Large intestine (tissue), 3 donors: ENCODE results near the gene CHAF1A. TPM values are rescaled to one million over a fixed set of nuclear protein-coding genes. Genes with fewer than 3 reads are reported as not detected.

Experiments used
- DNase-seq, 2 donors: peaks; one replicate each; pipeline versions ENCODE4 v3.0.0 to v3.0.0-alpha.2; 2013
- H3K27ac ChIP-seq: one replicate; pipeline ENCODE4 v1.5.1; 2013; ENCODE audit warnings: low read length
- H3K27me3 ChIP-seq: 2 replicates; pipeline ENCODE4 v1.6.1; 2013; ENCODE audit warnings: low read length; ENCODE audit not compliant: control insufficient read depth, insufficient read depth
- H3K36me3 ChIP-seq: 2 replicates; pipeline ENCODE4 v1.6.1; 2013; ENCODE audit warnings: low read length; ENCODE audit not compliant: control insufficient read depth, insufficient read depth
- H3K4me1 ChIP-seq: one replicate; pipeline ENCODE4 v1.6.1; 2013; ENCODE audit warnings: low read length; ENCODE audit not compliant: control insufficient read depth, insufficient read depth
- H3K4me3 ChIP-seq: one replicate; pipeline ENCODE4 v1.5.1; 2013; ENCODE audit warnings: low read length
- H3K9me3 ChIP-seq: one replicate; pipeline ENCODE4 v1.6.1; 2013; ENCODE audit warnings: mild to moderate bottlenecking, low read depth, low read length, moderate library complexity; ENCODE audit not compliant: control insufficient read depth
- WGBS: methylation state at CpG from one replicate; pipeline ENCODE4 v1.1.5; 2013; ENCODE audit warnings: low lambda C conversion rate; ENCODE audit not compliant: insufficient coverage; 5-methylcytosine and 5-hydroxymethylcytosine counted together
- polyA plus RNA-seq: library from polyadenylated mRNA; unstranded; fragments of 120-200 nt; gene quantifications from one replicate; pipeline ENCODE4 v1.2.1, GENCODE V29; 2013

Gene CHAF1A
- polyA plus RNA-seq, 1 donor, result 12.4 TPM

- no peak overlapping the region for H3K27ac ChIP-seq
- no CpG with 5 or more reads among the region's 3 CpGs for WGBS
- no peaks in the 10 kb centered on the region for H3K36me3 ChIP-seq
- H3K4me1 ChIP-seq, result peaks cover under 1% of the 10 kb centered on the region
- DNase-seq, result no peak
- H3K27me3 ChIP-seq, result no peaks in the 10 kb centered on the region
- no peak overlapping the region for H3K4me3 ChIP-seq
- no peaks in the 10 kb centered on the region for H3K9me3 ChIP-seq
Observed at GRCh38 chr19:4467835-4468234, 65.4 kb downstream of the CHAF1A start.

GRCh38 chr19:4471403-4472173 lies 69.1 kb downstream of the CHAF1A start:
- H3K36me3 ChIP-seq, result peaks cover 12% of the 10 kb centered on the region
- peak overlapping the region; percentile 92 for H3K27ac ChIP-seq
- 0% methylated on average over 5 of the region's 33 CpGs for WGBS
- H3K4me1 ChIP-seq, result peaks cover 11% of the 10 kb centered on the region
- H3K27me3 ChIP-seq, result no peaks in the 10 kb centered on the region
- peak overlapping the region; percentile 70 for H3K4me3 ChIP-seq
- no peaks in the 10 kb centered on the region for H3K9me3 ChIP-seq
- peak; percentile 100 for DNase-seq

GRCh38 chr19:4472174-4472974 lies 69.9 kb downstream of the CHAF1A start, which contains the start of gene HDGFL2:
Gene HDGFL2 (plus strand): TSS chr19:4472297. CDS start chr19:4472351, 54 bp downstream.
- no peaks in the 10 kb centered on the region for H3K27me3 ChIP-seq
- no CpG with 5 or more reads among the region's 71 CpGs for WGBS
- peak in 1 of 2 donors; percentile 14 for DNase-seq
- H3K4me3 ChIP-seq, result peak within 1 kb of the TSS; percentile 70
- H3K4me1 ChIP-seq, result peaks cover 11% of the 10 kb centered on the region
- H3K36me3 ChIP-seq, result peaks cover 19% of the 10 kb centered on the region
- H3K9me3 ChIP-seq, result no peaks in the 10 kb centered on the region
- H3K27ac ChIP-seq, result peak within 1 kb of the TSS; percentile 92

- H3K9me3 ChIP-seq, result no peaks in the 10 kb centered on the region
- no peak for DNase-seq
- no peaks in the 10 kb centered on the region for H3K27me3 ChIP-seq
- H3K27ac ChIP-seq, result no peak overlapping the region
- peak overlapping the region; percentile 70 for H3K4me3 ChIP-seq
- peaks cover 11% of the 10 kb centered on the region for H3K4me1 ChIP-seq
- no CpG with 5 or more reads among the region's 25 CpGs for WGBS
- H3K36me3 ChIP-seq, result peaks cover 22% of the 10 kb centered on the region
Observed at GRCh38 chr19:4473011-4473762, 70.7 kb downstream of the CHAF1A start.

GRCh38 chr19:4473763-4474513 lies 71.5 kb downstream of the CHAF1A start:
- Histone ChIP-seq H3K4me3 (peak overlapping the region; percentile 35), H3K27ac (no peak overlapping the region), H3K4me1 (peaks cover 11% of the 10 kb centered on the region), H3K36me3 (peaks cover 27% of the 10 kb centered on the region), H3K27me3 (no peaks in the 10 kb centered on the region), H3K9me3 (no peaks in the 10 kb centered on the region)
- no peak for DNase-seq
- no CpG with 5 or more reads among the region's 23 CpGs for WGBS

- WGBS, result no CpG with 5 or more reads among the region's 13 CpGs
- DNase-seq, result peak in 1 of 2 donors; percentile 37
- Histone ChIP-seq H3K36me3 (peaks cover 31% of the 10 kb centered on the region), H3K27me3 (no peaks in the 10 kb centered on the region), H3K27ac (no peak overlapping the region), H3K9me3 (no peaks in the 10 kb centered on the region), H3K4me3 (peak overlapping the region; percentile 35), H3K4me1 (peaks cover 11% of the 10 kb centered on the region)
Observed at GRCh38 chr19:4474514-4475022, 72.1 kb downstream of the CHAF1A start.

- WGBS, result no CpG with 5 or more reads among the region's 16 CpGs
- Histone ChIP-seq H3K36me3 (peaks cover 34% of the 10 kb centered on the region), H3K27me3 (no peaks in the 10 kb centered on the region)
Observed at GRCh38 chr19:4477034-4477801, 74.8 kb downstream of the CHAF1A start.

GRCh38 chr19:4482721-4483364 lies 80.4 kb downstream of the CHAF1A start:
- Histone ChIP-seq H3K4me1 (no peaks in the 10 kb centered on the region), H3K4me3 (no peak overlapping the region), H3K36me3 (peaks cover 18% of the 10 kb centered on the region), H3K27me3 (no peaks in the 10 kb centered on the region), H3K27ac (no peak overlapping the region), H3K9me3 (no peaks in the 10 kb centered on the region)
- no peak for DNase-seq
- WGBS, result no CpG with 5 or more reads among the region's 35 CpGs

More at GRCh38 chr19:4477034-4477801, 74.8 kb downstream of the CHAF1A start:
- no peak overlapping the region for H3K4me3 ChIP-seq
- peaks cover 11% of the 10 kb centered on the region for H3K4me1 ChIP-seq
- no peaks in the 10 kb centered on the region for H3K9me3 ChIP-seq
- no peak for DNase-seq
- no peak overlapping the region for H3K27ac ChIP-seq

- Histone ChIP-seq H3K27ac (no peak overlapping the region), H3K4me1 (no peaks in the 10 kb centered on the region), H3K27me3 (no peaks in the 10 kb centered on the region), H3K9me3 (no peaks in the 10 kb centered on the region), H3K36me3 (peaks cover 21% of the 10 kb centered on the region), H3K4me3 (no peak overlapping the region)
- 91% methylated on average over 9 of the region's 19 CpGs for WGBS
- no peak for DNase-seq
Observed at GRCh38 chr19:4483385-4483784, 80.9 kb downstream of the CHAF1A start.
